Stimulated activated CD4-positive, alpha-beta T cell treated with anti-CD3 and anti-CD28 coated beads, Interleukin-1b, Interleukin-23, amount 100 ng/mL, for 24 hours (primary cell): ENCODE data around the gene PLXNA1.

Experiments used
- DNase-seq, 4 experiments: peaks; one replicate each; pipeline ENCODE4 v3.0.0-alpha.2; 2020; ENCODE audit warnings: low read depth in 4 of 4, low spot score in 1 of 4

Gene PLXNA1

DNA sequence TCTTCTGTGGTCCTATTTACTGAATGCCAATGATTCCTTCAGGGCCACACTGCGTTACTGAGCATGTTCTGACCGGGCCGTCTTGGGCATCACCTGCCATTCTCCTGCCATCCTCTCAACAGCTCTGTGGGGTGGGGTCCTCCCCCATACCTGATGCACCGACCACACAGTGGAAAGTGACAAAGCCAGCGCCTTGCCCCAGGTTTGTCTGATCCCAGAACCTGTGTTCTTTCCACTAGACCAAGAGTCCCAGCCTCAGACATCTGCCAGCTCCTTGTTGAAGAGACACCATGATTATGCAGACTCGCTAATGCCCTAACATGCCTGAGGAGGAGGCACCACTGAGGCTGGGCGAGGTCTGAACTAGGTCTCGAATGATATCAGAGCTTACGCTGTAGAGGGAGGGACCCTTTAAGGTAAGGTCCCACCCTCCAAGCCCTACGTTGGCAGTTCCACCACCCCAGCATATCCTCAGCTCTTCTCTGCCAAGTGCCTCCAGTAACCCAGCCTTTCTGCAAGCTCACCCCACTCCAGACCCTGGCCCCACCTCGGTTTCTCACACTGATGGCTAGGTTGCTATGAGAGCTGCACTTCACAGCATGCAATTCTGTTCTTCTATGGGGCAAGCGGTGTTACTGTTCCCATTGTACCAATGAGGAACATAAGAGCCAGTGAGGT lies 29.8 kb upstream of the PLXNA1 start:
- no peak for DNase-seq

DNA sequence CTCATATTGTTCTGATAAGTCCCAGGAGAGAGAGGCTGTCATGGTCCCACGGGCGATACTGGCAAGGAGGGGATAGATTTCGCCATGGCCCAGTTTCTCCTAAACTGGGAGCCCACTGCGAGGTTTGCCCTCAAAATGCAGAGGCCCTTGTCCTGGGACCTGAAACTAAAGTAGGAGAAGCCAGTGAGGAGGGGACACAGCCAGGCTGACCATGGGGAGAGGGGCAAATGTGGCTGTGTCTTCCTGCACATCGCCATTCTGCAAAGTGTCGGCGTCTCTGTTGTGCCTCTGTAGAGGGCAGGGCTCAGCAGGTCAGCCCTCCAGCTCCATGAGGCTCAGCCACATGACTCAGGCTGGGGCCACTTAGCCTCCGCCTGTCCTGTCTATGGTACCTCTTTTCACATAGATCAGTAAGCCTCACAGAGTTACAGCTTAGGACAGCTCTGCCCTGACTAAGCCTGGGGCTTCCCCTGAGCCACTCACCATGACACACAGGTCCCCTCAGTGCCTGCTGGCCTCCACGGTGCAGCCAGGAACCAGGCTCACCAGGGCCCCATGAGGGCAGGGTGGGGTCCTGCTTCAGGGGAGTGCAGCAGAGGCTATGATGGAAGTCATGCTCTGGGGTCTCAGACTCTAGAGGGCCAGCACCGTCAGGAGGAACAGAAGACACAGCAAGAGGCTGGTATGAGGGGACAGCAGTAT lies 28.6 kb upstream of the PLXNA1 start:
- DNase-seq, result peak in 1 of 4 experiments; percentile 12

- no peak for DNase-seq
Observed at GRCh38 chr3:126955004-126955790, 27.7 kb upstream of the PLXNA1 start.

- DNase-seq, result no peak
Observed at GRCh38 chr3:126956361-126956760, 26.6 kb upstream of the PLXNA1 start.

DNA sequence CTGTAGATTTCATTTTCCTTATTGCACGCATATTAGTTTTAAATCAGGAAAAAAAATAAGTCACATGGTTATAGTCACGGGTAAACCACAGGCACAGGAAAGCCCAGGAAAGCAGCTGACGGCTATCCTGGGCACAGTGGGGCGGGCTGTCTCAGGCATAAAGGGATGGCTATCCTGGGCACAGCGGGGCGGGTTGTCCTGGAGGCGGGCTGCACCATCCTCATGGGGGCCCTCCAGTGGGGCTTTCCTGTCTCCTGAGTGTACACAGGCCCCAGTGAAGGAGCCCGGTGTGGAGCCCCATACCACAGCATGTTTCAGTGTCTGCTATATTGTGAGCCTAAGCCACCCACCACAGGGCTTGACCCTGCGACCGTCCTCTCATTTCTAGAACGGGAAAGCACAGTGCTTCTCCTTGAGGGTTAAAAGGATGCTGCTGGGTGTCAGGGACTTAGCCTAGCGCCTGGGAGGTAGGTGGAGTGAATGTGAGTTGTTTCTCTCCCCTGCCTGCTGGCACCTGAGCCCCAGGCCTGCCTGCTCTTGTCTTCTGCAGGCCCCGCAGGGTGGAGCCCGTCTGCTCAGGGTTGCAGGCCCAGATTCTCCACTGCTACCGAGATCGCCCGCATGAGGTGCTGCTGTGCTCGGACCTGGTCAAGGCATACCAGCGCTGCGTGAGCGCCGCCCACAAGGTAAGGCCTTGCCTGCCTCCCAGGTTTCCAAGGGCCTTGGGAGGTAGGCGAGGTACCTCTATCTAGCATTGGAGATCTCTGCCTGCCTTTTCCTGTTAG lies 25.9 kb upstream of the PLXNA1 start:
- DNase-seq, result no peak

- no peak for DNase-seq
Observed at GRCh38 chr3:126957776-126958637, 24.9 kb upstream of the PLXNA1 start.

DNA sequence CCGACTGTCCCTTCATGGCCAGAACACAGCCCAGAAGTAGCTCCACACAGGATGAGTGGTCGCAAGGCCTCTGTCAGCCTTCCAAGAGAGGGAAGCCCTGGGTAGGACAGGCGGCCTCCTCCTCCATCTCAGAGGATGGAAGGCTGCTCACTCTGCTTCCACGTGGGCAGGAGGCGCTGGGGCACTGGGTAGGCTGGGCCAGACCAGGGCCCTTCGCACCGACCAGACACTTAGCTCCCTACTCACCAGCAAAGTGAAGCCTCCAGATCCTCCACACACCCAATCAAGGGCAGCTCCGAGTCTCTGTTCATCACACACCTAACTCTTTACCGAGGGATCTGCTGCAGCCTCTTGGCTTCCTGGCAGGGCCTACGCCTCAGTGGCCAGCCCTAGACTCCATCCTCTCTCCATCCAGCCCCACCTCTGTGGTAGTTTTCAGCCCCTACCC lies 24.3 kb upstream of the PLXNA1 start:
- no peak for DNase-seq

DNA sequence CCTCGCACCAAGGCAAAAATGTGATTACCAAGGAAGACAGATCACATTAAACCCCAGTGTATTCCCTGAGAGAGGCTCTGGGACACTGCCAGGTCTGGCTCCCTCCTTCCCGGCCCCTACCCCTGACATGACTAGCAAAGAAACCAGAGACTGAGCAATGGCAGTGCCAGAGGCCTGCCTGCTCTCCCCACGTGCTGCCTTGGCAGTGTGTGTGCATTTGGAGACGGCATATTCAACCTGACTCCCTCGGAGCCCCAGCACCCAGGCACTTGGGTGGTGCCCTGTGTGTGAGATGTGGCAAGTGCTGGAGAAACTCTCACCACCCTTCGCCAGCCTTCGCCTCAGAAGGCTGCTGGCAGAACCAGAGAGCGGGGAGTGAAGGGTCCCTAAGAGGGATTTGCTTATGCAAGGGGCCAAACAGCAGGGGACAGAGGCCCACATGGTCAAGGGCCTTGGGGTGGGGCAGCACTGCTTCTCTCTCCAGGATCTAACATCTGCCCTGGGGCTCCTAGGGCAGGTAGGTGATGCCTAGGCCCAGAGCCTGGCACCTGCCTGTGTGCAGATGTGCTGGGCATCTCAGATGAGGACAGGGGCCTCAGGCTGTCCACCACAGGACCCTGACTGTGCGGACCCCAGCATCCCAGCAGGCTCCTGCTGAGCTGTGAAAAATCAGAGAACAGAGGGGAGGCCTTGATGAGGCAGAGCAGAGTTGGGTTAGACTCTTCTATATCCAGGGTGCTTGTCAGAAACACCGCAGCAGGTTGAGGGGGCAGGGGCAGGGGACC lies 23.6 kb upstream of the PLXNA1 start:
- DNase-seq, result no peak

GRCh38 chr3:126959921-126960603 lies 22.9 kb upstream of the PLXNA1 start:
- no peak for DNase-seq

DNA sequence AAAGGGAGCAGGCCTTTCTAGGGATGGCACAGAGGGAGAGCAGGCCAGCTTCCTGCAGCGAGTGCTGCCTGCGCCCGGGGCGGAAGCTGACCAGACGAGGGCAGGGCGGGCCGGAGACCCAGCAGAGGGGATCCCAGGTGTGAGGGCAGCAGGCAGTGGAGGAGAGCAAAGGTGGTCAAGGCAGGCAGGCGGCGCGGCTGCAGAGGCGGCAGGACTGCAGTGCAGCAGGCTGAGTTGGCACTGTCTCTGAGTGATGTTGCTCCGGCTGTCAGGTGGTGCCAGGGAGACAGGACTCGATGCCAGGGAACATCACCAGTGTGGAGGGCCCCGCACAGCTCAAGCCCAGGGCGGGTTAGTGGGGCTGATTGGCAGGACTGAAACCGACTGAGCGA lies 22.3 kb upstream of the PLXNA1 start:
- DNase-seq, result no peak

DNA sequence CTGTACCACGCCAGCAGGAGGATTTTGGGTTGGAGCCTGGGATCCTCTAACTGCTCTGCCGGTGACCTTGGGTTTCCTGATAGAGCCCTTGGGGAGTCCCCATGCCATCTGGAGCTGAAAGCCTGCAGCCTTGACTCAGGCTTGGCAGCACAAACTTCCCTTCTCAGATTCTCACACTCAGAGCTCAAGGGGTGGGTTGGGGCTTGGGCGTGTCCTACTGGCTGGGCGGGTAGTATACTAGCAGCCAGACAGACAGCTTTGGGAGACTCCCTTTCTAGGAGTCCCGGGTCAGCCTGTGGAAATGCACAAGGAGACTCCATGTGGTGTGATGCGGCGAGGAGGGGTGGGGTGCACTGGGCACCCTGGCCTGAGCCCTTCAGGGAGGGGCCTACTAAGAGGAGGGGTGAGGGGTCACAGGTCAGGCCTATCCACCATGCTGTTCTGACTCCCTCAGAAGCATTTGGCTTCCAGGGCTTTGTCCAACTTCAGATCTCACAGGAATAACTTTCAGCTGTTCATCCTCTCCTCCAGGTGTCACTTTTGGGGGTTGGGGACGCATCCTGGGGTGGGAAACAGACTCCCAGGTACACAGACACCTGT lies 21.6 kb upstream of the PLXNA1 start:
- no peak for DNase-seq

DNA sequence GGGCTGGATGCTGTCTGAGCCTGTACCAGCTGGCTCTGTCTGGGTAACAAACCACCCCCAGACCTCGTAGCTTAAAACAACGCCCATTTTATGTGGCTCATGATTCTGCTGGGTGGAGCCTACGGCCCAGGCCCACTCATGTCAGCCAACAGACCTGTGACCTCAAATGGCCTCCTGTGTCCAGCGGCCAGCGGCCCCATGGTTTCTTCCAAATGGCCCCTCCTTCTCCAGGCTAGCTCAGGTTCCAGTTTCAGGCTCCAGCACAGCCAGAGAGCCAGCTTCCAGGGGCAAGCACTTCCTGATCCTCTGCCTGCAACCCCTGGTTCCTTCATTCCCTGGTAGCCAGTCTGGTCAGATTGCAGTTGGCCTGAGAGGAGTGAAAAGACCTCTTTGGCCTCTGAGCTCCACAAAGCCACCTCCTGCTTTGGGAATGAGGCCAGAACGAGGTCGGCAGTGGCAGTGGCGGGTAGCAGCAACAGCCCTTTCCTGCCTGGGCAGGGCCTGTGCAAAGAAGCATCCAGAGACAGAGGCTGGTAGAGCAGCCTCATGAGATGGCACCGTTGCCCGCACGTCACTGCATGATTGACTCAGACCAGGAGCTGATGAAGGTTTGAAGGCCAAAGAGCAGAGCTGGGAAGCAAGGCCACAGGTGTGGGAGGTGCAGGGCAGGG lies 21.0 kb upstream of the PLXNA1 start:
- no peak for DNase-seq

- DNase-seq, result no peak
Observed at GRCh38 chr3:126962756-126963155, 20.2 kb upstream of the PLXNA1 start.

DNA sequence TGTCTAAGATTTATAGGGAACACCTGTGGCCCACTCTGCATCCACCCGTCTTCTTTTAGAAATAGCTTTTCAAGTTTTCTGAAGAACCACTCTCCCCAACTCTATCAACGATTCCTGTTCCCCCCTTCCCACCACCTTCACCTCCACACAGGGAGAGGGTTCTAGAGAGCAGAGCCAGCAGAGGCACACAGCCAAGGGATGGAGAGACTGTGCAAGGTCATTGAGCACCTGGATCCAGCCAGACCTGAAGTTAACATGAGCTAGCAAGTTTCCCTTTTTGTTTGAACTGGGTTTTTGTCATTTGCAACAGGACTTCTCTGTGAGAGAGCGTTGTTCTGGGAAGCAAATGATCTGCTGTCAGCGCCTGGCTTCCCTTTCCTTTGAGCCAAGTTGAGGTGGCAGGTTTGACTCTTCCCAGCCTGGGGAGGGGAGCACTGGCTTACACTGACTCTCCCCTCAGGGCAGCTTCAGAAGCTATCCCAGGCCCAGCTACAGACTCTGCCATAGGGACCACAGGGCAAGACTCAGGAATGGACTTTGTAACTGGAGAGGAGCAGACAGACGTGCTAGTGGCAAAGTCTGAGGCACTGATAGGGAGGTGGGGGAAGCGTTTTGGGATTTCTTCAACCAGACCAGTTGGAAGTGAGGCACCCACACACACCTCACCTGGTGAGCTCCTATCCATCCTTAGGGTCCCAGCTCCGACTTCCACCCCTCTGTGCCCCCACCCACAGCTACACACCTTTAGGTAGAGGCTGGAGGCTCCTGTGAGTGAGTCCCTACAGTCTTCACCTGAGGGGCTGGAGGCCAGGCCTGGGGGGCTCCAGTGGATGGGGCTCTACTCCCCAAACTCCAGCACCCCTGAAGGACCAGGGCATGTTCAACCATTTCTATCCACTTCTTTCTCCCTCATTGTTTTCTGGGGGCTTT lies 19.4 kb upstream of the PLXNA1 start:
- no peak for DNase-seq

- no peak for DNase-seq
Observed at GRCh38 chr3:126964261-126964660, 18.7 kb upstream of the PLXNA1 start.

DNA sequence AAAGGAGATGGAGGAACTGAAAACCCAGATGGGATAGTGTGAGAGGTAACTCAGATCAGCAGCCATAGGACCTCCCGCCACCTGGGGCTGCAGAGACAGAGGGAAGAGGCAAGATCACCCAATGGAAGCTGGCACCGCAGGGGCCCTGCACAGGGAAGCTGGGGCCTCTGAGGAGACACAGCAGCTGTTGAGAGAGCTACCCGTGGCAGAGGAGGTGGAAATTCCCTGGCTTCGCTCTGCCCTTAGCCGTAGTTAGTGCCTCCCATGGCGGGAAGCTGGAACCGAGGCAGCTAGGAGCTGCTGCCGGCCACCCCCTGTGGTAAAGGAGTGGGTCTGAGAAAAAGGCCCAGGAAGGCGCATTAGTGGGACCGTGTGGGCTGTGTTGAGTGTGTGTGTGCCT lies 18.0 kb upstream of the PLXNA1 start:
- DNase-seq, result no peak

DNA sequence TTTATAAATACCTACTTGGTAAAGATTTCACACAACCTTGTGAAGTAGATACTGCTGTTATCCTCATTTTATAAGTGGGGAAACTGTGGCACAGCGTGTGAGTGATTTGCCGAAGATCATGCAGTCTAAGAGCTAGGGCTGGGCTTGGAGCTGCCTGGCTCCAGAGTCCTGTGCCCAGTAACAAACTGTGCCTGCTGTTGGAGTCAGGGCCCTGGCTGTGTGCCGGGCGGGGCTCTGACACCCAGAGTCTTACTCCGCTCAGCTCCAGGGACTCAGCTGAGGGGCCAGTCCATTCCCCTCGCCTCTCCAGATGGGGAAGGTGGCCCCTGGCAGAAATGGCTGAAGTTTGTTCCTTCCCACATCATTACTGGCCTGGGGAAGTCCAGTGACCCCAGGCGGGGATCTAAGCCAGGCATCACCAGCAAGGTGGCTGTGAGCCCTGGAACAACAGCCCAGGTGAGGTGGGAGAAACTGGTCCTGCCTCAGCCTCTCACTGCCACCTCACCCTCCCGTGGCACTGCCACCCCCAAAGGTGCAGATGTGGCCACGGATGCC lies 17.3 kb upstream of the PLXNA1 start:
- no peak for DNase-seq
